ENCODE results near the gene PAMR1. TPM values are rescaled to one million over a fixed set of nuclear protein-coding genes. Genes with fewer than 3 reads are reported as not detected.

The PAMR1 gene
- total and polyA plus RNA-seq, 7 donors, result 0.92 to 26.5 (median 7.8) TPM

DNA sequence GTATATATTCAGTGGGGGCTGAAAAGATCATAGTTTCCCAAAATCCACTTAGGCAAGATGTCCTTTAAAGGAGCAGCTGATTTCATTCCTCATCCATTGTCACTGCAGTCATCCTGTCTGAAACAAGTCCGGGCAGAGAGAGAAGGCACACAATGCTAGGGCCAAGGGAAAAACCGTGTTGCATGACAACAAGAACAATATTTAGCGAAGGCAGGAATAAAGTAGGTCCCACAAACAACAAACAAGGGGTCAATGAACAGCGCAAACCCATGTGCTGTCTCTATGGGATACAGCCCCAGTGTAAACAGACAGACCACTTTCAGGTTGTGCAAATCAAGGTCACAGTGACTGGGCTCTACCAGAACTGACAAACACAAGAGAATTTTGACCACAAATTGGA is 9.0 kb downstream of the PAMR1 start:
- intact Hi-C loops (cut with DNase I), result no loop called here
- Histone ChIP-seq H3K27ac (no peak overlapping the region), H3K36me3 (no peaks in the 10 kb centered on the region), H3K4me3 (no peak overlapping the region), H3K9me3 (no peaks in the 10 kb centered on the region), H3K27me3 (no peaks in the 10 kb centered on the region), H3K4me1 (peaks cover 0 to 26% (median 9%) of the 10 kb centered on the region in 4 donors)
- WGBS, 2 donors, result 36 to 51% methylated on average over 4 of the region's 4 CpGs
- TF ChIP-seq POLR2AphosphoS5 (IDR thresholded peaks at IDR 0.05), result no peak
- no peak for TF ChIP-seq POLR2A (IDR thresholded peaks at IDR 0.05)
- DNase-seq, result no peak

DNA sequence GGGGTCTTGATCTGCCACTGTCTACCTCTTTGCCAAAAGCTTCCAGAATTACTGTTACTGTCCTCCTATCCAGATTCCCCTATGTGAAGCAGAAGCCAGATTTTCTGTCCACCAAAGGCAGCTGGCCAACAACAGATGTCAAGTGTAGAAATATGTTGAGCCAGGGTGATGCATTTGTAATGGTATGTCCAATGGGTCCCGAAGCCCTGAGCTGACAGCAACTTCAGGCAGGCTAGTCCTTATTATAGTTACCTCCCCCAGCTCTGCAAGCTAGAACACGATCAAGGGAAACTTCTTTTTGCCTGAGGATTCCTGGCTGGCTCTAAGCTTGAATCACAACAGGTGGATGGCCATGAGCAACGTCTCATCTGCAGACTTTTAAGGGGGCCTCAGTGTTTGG is 10.2 kb downstream of the PAMR1 start:
- intact Hi-C loops (cut with DNase I), result no loop called here
- TF ChIP-seq EP300 (IDR thresholded peaks at IDR 0.05), result no peak
- no peak for TF ChIP-seq POLR2AphosphoS5 (IDR thresholded peaks at IDR 0.05)
- no peak for TF ChIP-seq POLR2A (IDR thresholded peaks at IDR 0.05)
- TF ChIP-seq, protein P1, sequence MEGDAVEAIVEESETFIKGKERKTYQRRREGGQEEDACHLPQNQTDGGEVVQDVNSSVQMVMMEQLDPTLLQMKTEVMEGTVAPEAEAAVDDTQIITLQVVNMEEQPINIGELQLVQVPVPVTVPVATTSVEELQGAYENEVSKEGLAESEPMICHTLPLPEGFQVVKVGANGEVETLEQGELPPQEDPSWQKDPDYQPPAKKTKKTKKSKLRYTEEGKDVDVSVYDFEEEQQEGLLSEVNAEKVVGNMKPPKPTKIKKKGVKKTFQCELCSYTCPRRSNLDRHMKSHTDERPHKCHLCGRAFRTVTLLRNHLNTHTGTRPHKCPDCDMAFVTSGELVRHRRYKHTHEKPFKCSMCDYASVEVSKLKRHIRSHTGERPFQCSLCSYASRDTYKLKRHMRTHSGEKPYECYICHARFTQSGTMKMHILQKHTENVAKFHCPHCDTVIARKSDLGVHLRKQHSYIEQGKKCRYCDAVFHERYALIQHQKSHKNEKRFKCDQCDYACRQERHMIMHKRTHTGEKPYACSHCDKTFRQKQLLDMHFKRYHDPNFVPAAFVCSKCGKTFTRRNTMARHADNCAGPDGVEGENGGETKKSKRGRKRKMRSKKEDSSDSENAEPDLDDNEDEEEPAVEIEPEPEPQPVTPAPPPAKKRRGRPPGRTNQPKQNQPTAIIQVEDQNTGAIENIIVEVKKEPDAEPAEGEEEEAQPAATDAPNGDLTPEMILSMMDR (IDR thresholded peaks at IDR 0.05), result no peak
- Histone ChIP-seq H3K4me1 (peaks cover 0 to 20% (median 4%) of the 10 kb centered on the region in 4 donors), H3K4me3 (no peak overlapping the region), H3K27me3 (no peaks in the 10 kb centered on the region), H3K36me3 (no peaks in the 10 kb centered on the region), H3K9me3 (no peaks in the 10 kb centered on the region), H3K27ac (no peak overlapping the region)
- 22 to 65% methylated on average over 3 of the region's 3 CpGs for WGBS, 2 donors
- no peak for DNase-seq

DNA sequence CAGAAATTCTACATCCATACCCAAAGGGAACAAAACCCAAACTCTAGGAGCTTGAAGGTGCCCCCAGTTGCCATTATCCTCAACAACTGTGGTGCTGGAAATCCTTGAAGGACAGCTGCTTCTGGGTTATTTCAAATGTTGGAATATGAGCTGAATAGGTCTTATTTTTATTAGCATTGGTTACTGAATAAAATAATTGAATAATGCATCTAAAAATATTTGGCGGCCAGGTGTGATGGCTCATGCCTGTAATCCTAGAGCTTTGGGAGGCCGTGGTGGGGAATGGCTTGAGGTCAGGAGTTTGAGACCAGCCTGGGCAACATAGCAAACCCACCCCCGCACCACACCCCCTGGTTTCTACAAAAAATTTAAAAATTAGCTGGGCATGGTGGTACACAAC is 10.9 kb downstream of the PAMR1 start:
- no peak for DNase-seq
- intact Hi-C loops (cut with DNase I), result no loop called here
- WGBS, 2 donors, result 85 to 88% methylated on average over 3 of the region's 3 CpGs

DNA sequence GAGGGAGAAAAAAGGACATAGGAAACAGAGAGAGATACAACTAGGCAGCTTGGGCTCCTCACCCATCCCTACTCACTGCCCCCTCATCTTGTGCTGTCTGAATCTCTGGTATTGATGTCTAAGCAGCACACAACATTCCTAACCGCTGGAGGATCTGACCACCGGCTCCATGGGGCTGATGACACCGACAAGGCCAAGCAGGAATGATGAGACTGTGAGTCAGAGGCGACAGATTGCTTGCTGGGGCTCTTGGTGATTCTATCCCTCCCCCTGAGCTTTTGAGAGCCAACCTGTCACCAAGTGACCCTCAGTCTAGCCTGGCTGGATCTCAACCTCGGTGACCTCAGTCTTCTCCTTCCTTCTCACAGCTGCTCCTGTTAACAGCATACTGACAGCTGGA is 13.8 kb downstream of the PAMR1 start:
- no peak for DNase-seq
- Histone ChIP-seq H3K4me1 (peaks cover 0 to 7% (median 0%) of the 10 kb centered on the region in 4 donors), H3K4me3 (no peak overlapping the region), H3K9me3 (no peaks in the 10 kb centered on the region), H3K27me3 (no peaks in the 10 kb centered on the region), H3K36me3 (no peaks in the 10 kb centered on the region), H3K27ac (no peak overlapping the region)
- 73 to 76% methylated on average over 5 of the region's 5 CpGs for WGBS, 2 donors
- no peak for TF ChIP-seq POLR2AphosphoS5 (IDR thresholded peaks at IDR 0.05)
- TF ChIP-seq EP300 (IDR thresholded peaks at IDR 0.05), result no peak
- TF ChIP-seq, protein P1 (IDR thresholded peaks at IDR 0.05), result no peak
- no peak for TF ChIP-seq POLR2A (IDR thresholded peaks at IDR 0.05)
- intact Hi-C loops (cut with DNase I), result no loop called here

More for the DNA sequence above, 10.9 kb downstream of the PAMR1 start:
- H3K9me3 ChIP-seq, result no peaks in the 10 kb centered on the region
- peaks cover 0 to 20% (median 0%) of the 10 kb centered on the region in 4 donors for H3K4me1 ChIP-seq
- no peak overlapping the region for H3K4me3 ChIP-seq
- TF ChIP-seq POLR2A (IDR thresholded peaks at IDR 0.05), result no peak
- TF ChIP-seq POLR2AphosphoS5 (IDR thresholded peaks at IDR 0.05), result no peak
- H3K27me3 ChIP-seq, result no peaks in the 10 kb centered on the region
- H3K36me3 ChIP-seq, result no peaks in the 10 kb centered on the region
- no peak overlapping the region for H3K27ac ChIP-seq

DNA sequence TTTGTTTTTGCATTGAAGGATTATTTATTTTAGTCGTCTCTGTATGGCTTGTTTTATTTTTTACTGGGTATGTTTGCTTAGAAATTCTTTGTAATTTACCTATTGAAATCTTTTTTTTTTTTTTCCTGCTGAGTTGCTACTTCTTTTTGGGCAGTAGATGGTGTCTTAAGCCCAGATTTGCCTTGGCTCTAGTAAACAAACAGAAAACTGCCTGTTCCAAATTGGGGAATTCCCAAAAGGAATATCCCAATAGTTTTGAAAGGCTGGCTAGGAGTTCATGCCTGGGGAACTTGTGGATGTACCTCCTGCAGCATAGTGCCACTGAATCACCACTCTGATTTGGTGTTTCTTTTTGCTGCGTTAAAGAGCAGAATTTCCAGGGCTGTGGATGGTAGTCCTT is 17.7 kb downstream of the PAMR1 start:
- Histone ChIP-seq H3K27ac (no peak overlapping the region), H3K4me3 (no peak overlapping the region), H3K36me3 (no peaks in the 10 kb centered on the region), H3K9me3 (no peaks in the 10 kb centered on the region), H3K27me3 (no peaks in the 10 kb centered on the region), H3K4me1 (no peaks in the 10 kb centered on the region)
- no peak for DNase-seq
- 84 to 94% methylated on average over 2 of the region's 2 CpGs for WGBS, 2 donors
- TF ChIP-seq, protein P1 (IDR thresholded peaks at IDR 0.05), result no peak
- TF ChIP-seq EP300 (IDR thresholded peaks at IDR 0.05) (no peak), POLR2A (IDR thresholded peaks at IDR 0.05) (no peak), POLR2AphosphoS5 (IDR thresholded peaks at IDR 0.05) (no peak)
- intact Hi-C loops (cut with DNase I), result no loop called here

GRCh38 chr11:35501776-35502175 is 23.6 kb downstream of the PAMR1 start:
- intact Hi-C loops (cut with DNase I), result no loop called here
- 47 to 50% methylated on average over 4 of the region's 4 CpGs for WGBS, 2 donors

More at GRCh38 chr11:35501776-35502175, 23.6 kb downstream of the PAMR1 start:
- H3K27me3 ChIP-seq, result no peaks in the 10 kb centered on the region
- no peak overlapping the region for H3K27ac ChIP-seq
- TF ChIP-seq POLR2AphosphoS5 (IDR thresholded peaks at IDR 0.05) (no peak), POLR2A (IDR thresholded peaks at IDR 0.05) (no peak), EP300 (IDR thresholded peaks at IDR 0.05) (no peak)
- TF ChIP-seq, protein P1 (IDR thresholded peaks at IDR 0.05), result no peak
- peaks cover 0 to 3% (median 0%) of the 10 kb centered on the region in 4 donors for H3K4me1 ChIP-seq
- no peak for DNase-seq
- H3K4me3 ChIP-seq, result no peak overlapping the region
- no peaks in the 10 kb centered on the region for H3K36me3 ChIP-seq
- no peaks in the 10 kb centered on the region for H3K9me3 ChIP-seq
